CD14-positive monocyte (primary cell): ENCODE results near the gene SVIL. TPM values are rescaled to one million over a fixed set of nuclear protein-coding genes. Genes with fewer than 3 reads are reported as not detected.
"Not testable (repeated sequence)": the region's sequence is repeated elsewhere in the genome, so short reads cannot be mapped to it uniquely, and the experiment has no call there.

Source experiments
- DNase-seq, 3 donors: peaks; one replicate each; pipeline ENCODE4 v3.0.0-alpha.2; 2011 to 2022
- H2AFZ ChIP-seq: 2 replicates; pipeline ENCODE4 v1.6.0; 2012; ENCODE audit warnings: mild to moderate bottlenecking, low read depth, low read length, inconsistent platforms; ENCODE audit not compliant: insufficient read depth, poor library complexity, severe bottlenecking
- H3K27ac ChIP-seq, 2 donors: 1 replicate in 1 of 2; 2 replicates in 1 of 2; pipeline ENCODE4 v1.5.1; 2012 to 2013; ENCODE audit warnings: low read length in 2 of 2, control low read depth in 1 of 2, inconsistent platforms in 1 of 2, low read depth in 1 of 2, mild to moderate bottlenecking in 1 of 2
- H3K27me3 ChIP-seq, 2 donors: one replicate each; pipeline versions ENCODE4 v1.6.0 to v1.6.1; 2011 to 2013; ENCODE audit warnings: low read length in 2 of 2; ENCODE audit not compliant: control insufficient read depth in 2 of 2, insufficient read depth in 2 of 2
- H3K36me3 ChIP-seq, 2 donors: replicated peaks in 1 of 2; 1 replicate in 1 of 2; 2 replicates in 1 of 2; pipeline versions ENCODE4 v1.5.1 to v1.6.1; 2012 to 2013; ENCODE audit warnings: low read length in 2 of 2, control low read depth in 1 of 2, inconsistent platforms in 1 of 2, mild to moderate bottlenecking in 1 of 2; ENCODE audit not compliant: insufficient read depth in 2 of 2, control insufficient read depth in 1 of 2
- H3K4me1 ChIP-seq, 2 donors: 1 replicate in 1 of 2; 2 replicates in 1 of 2; pipeline versions ENCODE4 v1.5.1 to v1.6.1; 2012 to 2013; ENCODE audit warnings: low read length in 2 of 2, control low read depth in 1 of 2, inconsistent platforms in 1 of 2, mild to moderate bottlenecking in 1 of 2, moderate library complexity in 1 of 2; ENCODE audit not compliant: insufficient read depth in 2 of 2, control insufficient read depth in 1 of 2
- H3K4me2 ChIP-seq: replicated peaks from 2 replicates; pipeline ENCODE3; 2012; ENCODE audit warnings: low read length, moderate library complexity, mild to moderate bottlenecking; ENCODE audit not compliant: poor library complexity, severe bottlenecking; ENCODE audit errors: extremely low read depth
- H3K4me3 ChIP-seq, 3 experiments: fragments of 200-600 bp in 1 of 3; sonication (generic) in 1 of 3; replicated peaks in 1 of 3; 1 replicate in 2 of 3; 2 replicates in 1 of 3; pipeline ENCODE4 v1.5.1; 2011 to 2013; ENCODE audit warnings: low read length in 3 of 3, mild to moderate bottlenecking in 3 of 3, control low read depth in 2 of 3, low read depth in 2 of 3, inconsistent platforms in 1 of 3, moderate library complexity in 1 of 3
- H3K79me2 ChIP-seq: 2 replicates; pipeline ENCODE4 v1.6.0; 2012; ENCODE audit warnings: mild to moderate bottlenecking, control low read depth, inconsistent platforms, low read length, moderate library complexity; ENCODE audit not compliant: insufficient read depth
- H3K9ac ChIP-seq: 2 replicates; pipeline ENCODE4 v1.6.0; 2017; ENCODE audit warnings: low read length, mild to moderate bottlenecking; ENCODE audit not compliant: insufficient read depth, poor library complexity, severe bottlenecking
- H3K9me3 ChIP-seq, 2 donors: replicated peaks in 1 of 2; 1 replicate in 1 of 2; 2 replicates in 1 of 2; pipeline versions ENCODE4 v1.5.1 to v1.6.1; 2012 to 2013; ENCODE audit warnings: low read length in 2 of 2, control low read depth in 1 of 2; ENCODE audit not compliant: control insufficient read depth in 1 of 2, insufficient read depth in 1 of 2
- H4K20me1 ChIP-seq: 2 replicates; pipeline ENCODE4 v1.6.0; 2012; ENCODE audit warnings: mild to moderate bottlenecking, low read length, control low read depth, moderate library complexity; ENCODE audit not compliant: insufficient read depth
- H3K27ac Mint-ChIP-seq, 7 donors: one replicate each; pipeline ENCODE4 v1.8.0; 2020; ENCODE audit warnings: mild to moderate bottlenecking in 7 of 7, mixed read lengths in 7 of 7, moderate library complexity in 6 of 7, inconsistent platforms in 2 of 7
- H3K27me3 Mint-ChIP-seq, 3 donors: one replicate each; pipeline ENCODE4 v1.8.0; 2021 to 2022; ENCODE audit warnings: low read depth in 3 of 3, mild to moderate bottlenecking in 3 of 3, mixed read lengths in 3 of 3, moderate library complexity in 3 of 3, inconsistent platforms in 1 of 3
- H3K36me3 Mint-ChIP-seq, 2 donors: one replicate each; pipeline ENCODE4 v1.8.0; 2020; ENCODE audit warnings: mixed read lengths in 2 of 2, inconsistent platforms in 1 of 2, mild to moderate bottlenecking in 1 of 2
- H3K4me1 Mint-ChIP-seq: one replicate; pipeline ENCODE4 v1.8.0; 2020; ENCODE audit warnings: mild to moderate bottlenecking, mixed read lengths
- H3K4me3 Mint-ChIP-seq, 2 donors: one replicate each; pipeline ENCODE4 v1.8.0; 2020; ENCODE audit warnings: mild to moderate bottlenecking in 2 of 2, mixed read lengths in 2 of 2, moderate library complexity in 1 of 2
- H3K9me3 Mint-ChIP-seq, 7 donors: one replicate each; pipeline ENCODE4 v1.8.0; 2020 to 2022; ENCODE audit warnings: mixed read lengths in 7 of 7, mild to moderate bottlenecking in 6 of 7, moderate library complexity in 6 of 7, inconsistent platforms in 2 of 7
- CTCF ChIP-seq: fragments of 200-600 bp; IDR thresholded peaks from one replicate; pipeline ENCODE4 v1.8.0; 2022; ENCODE audit warnings: antibody characterized with exemption, mild to moderate bottlenecking
- WGBS: methylation state at CpG from one replicate; pipeline ENCODE4 v1.1.5; 2013; ENCODE audit warnings: missing lambda C conversion rate; ENCODE audit not compliant: insufficient coverage; 5-methylcytosine and 5-hydroxymethylcytosine counted together
- intact Hi-C, 2 donors: fragments of 100-400 bp; cut with micrococcal nuclease; formaldehyde crosslinking; loops; one replicate each; pipeline versions ENCODE4 v1.15.0 to v1.15.1; 2023
- polyA plus RNA-seq, 3 donors: library from polyadenylated mRNA; depleted of rRNA in 1 of 3; unstranded in 2 of 3; stranded (reverse) in 1 of 3; fragments of 300-500 nt in 2 of 3; fragments of >200 nt in 1 of 3; fragmentation: Illumina TruSeq in 2 of 3; gene quantifications; 1 replicate in 2 of 3; 2 replicates in 1 of 3; pipeline ENCODE4 v1.2.3, GENCODE V29; 2012 to 2021

SVIL gene
- polyA plus RNA-seq, 3 donors: 2.1 to 14.3 (median 5.8) TPM

GRCh38 chr10:29627201-29628132, 7.3 kb downstream of the SVIL start:
- H4K20me1 ChIP-seq: peaks cover 17% of the 10 kb centered on the region
- Mint-ChIP-seq H3K27me3 (no peaks in the 10 kb centered on the region), H3K4me1 (peaks cover 33% of the 10 kb centered on the region), H3K27ac (peak overlapping the region in 3 of 7 donors; percentile 0 to 65 (median 7)), H3K9me3 (no peaks in the 10 kb centered on the region), H3K36me3 (peaks cover 19 to 29% of the 10 kb centered on the region in 2 donors), H3K4me3 (no peak overlapping the region)
- H3K9me3 ChIP-seq: no peaks in the 10 kb centered on the region
- DNase-seq: peak in 1 of 3 donors; percentile 65
- no peaks in the 10 kb centered on the region for H3K36me3 ChIP-seq
- 100% methylated on average over 2 of the region's 7 CpGs for WGBS
- no peak overlapping the region for H3K27ac ChIP-seq
- peaks cover 22% of the 10 kb centered on the region for H3K79me2 ChIP-seq
- H2AFZ ChIP-seq: no peak overlapping the region
- H3K4me3 ChIP-seq: no peak overlapping the region
- H3K9ac ChIP-seq: no peak overlapping the region
- intact Hi-C loops: no loop called here
- no peak overlapping the region for H3K4me2 ChIP-seq
- peaks cover 17 to 41% of the 10 kb centered on the region in 2 donors for H3K4me1 ChIP-seq
- no peak for TF ChIP-seq CTCF
- no peaks in the 10 kb centered on the region for H3K27me3 ChIP-seq

GRCh38 chr10:29624357-29624756, 10.4 kb downstream of the SVIL start:
- H2AFZ ChIP-seq, H3K9me3 ChIP-seq, H3K9me3 Mint-ChIP-seq, H3K4me3 Mint-ChIP-seq, H3K36me3 ChIP-seq, H3K4me3 ChIP-seq, DNase-seq, H3K9ac ChIP-seq, intact Hi-C loops, H3K4me2 ChIP-seq, H3K27ac ChIP-seq, H3K27me3 Mint-ChIP-seq, H3K27me3 ChIP-seq: not testable (repeated sequence)
- peaks cover 39% of the 10 kb centered on the region for H3K79me2 ChIP-seq
- peaks cover 27% of the 10 kb centered on the region for H4K20me1 ChIP-seq
- Mint-ChIP-seq H3K36me3 (peaks cover 18 to 23% of the 10 kb centered on the region in 2 donors), H3K27ac (peak overlapping the region in 4 of 7 donors; percentile 16 to 66 (median 41)), H3K4me1 (peaks cover 20% of the 10 kb centered on the region)
- peaks cover 3 to 19% of the 10 kb centered on the region in 2 donors for H3K4me1 ChIP-seq
- WGBS: no CpG with 5 or more reads among the region's 6 CpGs
